HEK293T (cell line): Measurements from ENCODE around the gene MITF.

ENCODE experiments used
- ARNT ChIP-seq: fragments of 450-650 bp; IDR thresholded peaks from 2 replicates; pipeline ENCODE4 v1.6.1; 2017; ENCODE audit warnings: mild to moderate bottlenecking
- BHLHE40 ChIP-seq: fragments of 450-650 bp; IDR thresholded peaks from 2 replicates; pipeline ENCODE4 v1.6.1; 2016; ENCODE audit warnings: mild to moderate bottlenecking, moderate library complexity, borderline replicate concordance
- FOXA1 ChIP-seq: fragments of 450-650 bp; IDR thresholded peaks from 2 replicates; pipeline ENCODE4 v1.6.1; 2016; ENCODE audit warnings: mild to moderate bottlenecking
- FOXK2 ChIP-seq: fragments of 450-650 bp; IDR thresholded peaks from 2 replicates; pipeline ENCODE4 v1.6.1; 2016; ENCODE audit warnings: mild to moderate bottlenecking
- FOXM1 ChIP-seq: fragments of 450-650 bp; IDR thresholded peaks from 2 replicates; pipeline ENCODE4 v1.6.1; 2017; ENCODE audit warnings: mild to moderate bottlenecking, borderline replicate concordance
- L3MBTL2 ChIP-seq: fragments of 450-650 bp; conservative IDR thresholded peaks from 2 replicates; pipeline ENCODE4 v1.6.1; 2016; ENCODE audit warnings: mild to moderate bottlenecking
- LEF1 ChIP-seq: fragments of 450-650 bp; IDR thresholded peaks from 2 replicates; pipeline ENCODE4 v1.6.1; 2017; ENCODE audit warnings: mild to moderate bottlenecking, borderline replicate concordance
- NFRKB ChIP-seq: fragments of 450-650 bp; IDR thresholded peaks from 2 replicates; pipeline ENCODE4 v1.6.1; 2016; ENCODE audit warnings: mild to moderate bottlenecking, moderate library complexity
- SP1 ChIP-seq: fragments of 450-650 bp; IDR thresholded peaks from 2 replicates; pipeline ENCODE4 v1.6.1; 2017
- SUZ12 ChIP-seq: fragments of 450-650 bp; IDR thresholded peaks from 2 replicates; pipeline ENCODE4 v1.6.1; 2016; ENCODE audit warnings: mild to moderate bottlenecking
- TARDBP ChIP-seq: fragments of 450-650 bp; IDR thresholded peaks from 2 replicates; pipeline ENCODE4 v1.6.1; 2016
- ZNF384 ChIP-seq: fragments of 450-650 bp; IDR thresholded peaks from 2 replicates; pipeline ENCODE4 v1.6.1; 2016
- TF ChIP-seq, protein P1 (sequence below): fragments of 450-650 bp; IDR thresholded peaks from 2 replicates; pipeline ENCODE4 v1.6.1; 2016

- TF ChIP-seq SP1 (no peak), BHLHE40 (no peak), L3MBTL2 (no peak), FOXM1 (no peak), FOXA1 (no peak), ZNF384 (no peak), SUZ12 (no peak), ARNT (no peak), LEF1 (no peak), FOXK2 (no peak), NFRKB (no peak), TARDBP (no peak)
- TF ChIP-seq, protein P1, sequence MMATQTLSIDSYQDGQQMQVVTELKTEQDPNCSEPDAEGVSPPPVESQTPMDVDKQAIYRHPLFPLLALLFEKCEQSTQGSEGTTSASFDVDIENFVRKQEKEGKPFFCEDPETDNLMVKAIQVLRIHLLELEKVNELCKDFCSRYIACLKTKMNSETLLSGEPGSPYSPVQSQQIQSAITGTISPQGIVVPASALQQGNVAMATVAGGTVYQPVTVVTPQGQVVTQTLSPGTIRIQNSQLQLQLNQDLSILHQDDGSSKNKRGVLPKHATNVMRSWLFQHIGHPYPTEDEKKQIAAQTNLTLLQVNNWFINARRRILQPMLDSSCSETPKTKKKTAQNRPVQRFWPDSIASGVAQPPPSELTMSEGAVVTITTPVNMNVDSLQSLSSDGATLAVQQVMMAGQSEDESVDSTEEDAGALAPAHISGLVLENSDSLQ = no peak
Observed at GRCh38 chr3:70006089-70006488, 266.8 kb downstream of the MITF start.
